Measurements from ENCODE around the gene ANKRD24. TPM values are rescaled to one million over a fixed set of nuclear protein-coding genes. Genes with fewer than 3 reads are reported as not detected.
"Not testable (repeated sequence)": the region's sequence is repeated elsewhere in the genome, so short reads cannot be mapped to it uniquely, and the experiment has no call there.

The ANKRD24 gene
- total RNA-seq, 1 experiment from 2014 or later = 2.4 TPM

DNA sequence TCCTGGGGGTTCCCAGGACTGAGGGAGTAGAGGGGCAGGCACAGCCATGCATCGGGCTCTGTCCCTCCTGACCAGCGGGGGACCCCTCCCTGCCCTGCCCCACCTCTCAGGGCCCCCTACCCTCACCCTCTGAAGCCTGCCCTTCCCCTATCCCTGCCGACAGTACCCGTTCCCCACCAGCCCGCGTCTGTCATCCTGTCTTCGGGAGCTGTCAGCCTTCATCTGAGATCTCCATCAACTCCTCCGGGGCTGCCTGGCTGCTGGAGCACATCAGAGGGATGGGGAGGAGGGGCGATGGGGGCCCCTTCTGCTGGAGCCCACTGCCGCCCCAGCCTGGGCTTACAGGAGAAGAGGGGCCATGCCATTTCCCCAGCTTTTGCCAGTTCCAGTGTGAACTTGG is 90.4 kb downstream of the ANKRD24 start:
- H3K9me3 ChIP-seq (ENCODE audit: control insufficient read depth, low read depth, low read length) = no peaks in the 10 kb centered on the region
- no CpG with 5 or more reads among the region's 10 CpGs for WGBS (ENCODE audit: extremely low coverage, insufficient read length, low lambda C conversion rate)
- no peak overlapping the region for H3K27ac ChIP-seq (ENCODE audit: insufficient read length, low read depth, low read length)
- no peak overlapping the region for H3K23ac ChIP-seq (ENCODE audit: insufficient read length, low read depth, low read length)
- H4K5ac ChIP-seq (ENCODE audit: insufficient read length, low read depth, low read length) = no peak overlapping the region
- H4K8ac ChIP-seq (replicated peaks; ENCODE audit: insufficient read length, low read depth, low read length) = no peak overlapping the region
- H3K4me3 Mint-ChIP-seq = no peak overlapping the region
- no peaks in the 10 kb centered on the region for H4K20me1 ChIP-seq (ENCODE audit: control insufficient read depth, insufficient read depth, insufficient read length)
- H2BK12ac ChIP-seq (ENCODE audit: insufficient read length, low read depth, low read length) = no peak overlapping the region
- H3K27me3 Mint-ChIP-seq (ENCODE audit: low read depth) = peaks cover 11% of the 10 kb centered on the region
- TF ChIP-seq, protein P1, sequence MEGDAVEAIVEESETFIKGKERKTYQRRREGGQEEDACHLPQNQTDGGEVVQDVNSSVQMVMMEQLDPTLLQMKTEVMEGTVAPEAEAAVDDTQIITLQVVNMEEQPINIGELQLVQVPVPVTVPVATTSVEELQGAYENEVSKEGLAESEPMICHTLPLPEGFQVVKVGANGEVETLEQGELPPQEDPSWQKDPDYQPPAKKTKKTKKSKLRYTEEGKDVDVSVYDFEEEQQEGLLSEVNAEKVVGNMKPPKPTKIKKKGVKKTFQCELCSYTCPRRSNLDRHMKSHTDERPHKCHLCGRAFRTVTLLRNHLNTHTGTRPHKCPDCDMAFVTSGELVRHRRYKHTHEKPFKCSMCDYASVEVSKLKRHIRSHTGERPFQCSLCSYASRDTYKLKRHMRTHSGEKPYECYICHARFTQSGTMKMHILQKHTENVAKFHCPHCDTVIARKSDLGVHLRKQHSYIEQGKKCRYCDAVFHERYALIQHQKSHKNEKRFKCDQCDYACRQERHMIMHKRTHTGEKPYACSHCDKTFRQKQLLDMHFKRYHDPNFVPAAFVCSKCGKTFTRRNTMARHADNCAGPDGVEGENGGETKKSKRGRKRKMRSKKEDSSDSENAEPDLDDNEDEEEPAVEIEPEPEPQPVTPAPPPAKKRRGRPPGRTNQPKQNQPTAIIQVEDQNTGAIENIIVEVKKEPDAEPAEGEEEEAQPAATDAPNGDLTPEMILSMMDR (conservative IDR thresholded peaks at IDR 0.05) = no peak
- no peak overlapping the region for H4K91ac ChIP-seq (ENCODE audit: insufficient read length, low read depth, low read length)
- H3K36me3 Mint-ChIP-seq (ENCODE audit: insufficient read depth in 1 of 3, low read depth in 3 of 3) = peaks cover 5 to 23% (median 9%) of the 10 kb centered on the region in 3 experiments; a peak in 6 of 7 replicates
- no peak overlapping the region for H2BK15ac ChIP-seq (ENCODE audit: low read depth, low read length)
- H3K4ac ChIP-seq (ENCODE audit: low read depth, low read length) = no peak overlapping the region
- H3K23me2 ChIP-seq (ENCODE audit: insufficient read length, low read depth, low read length, poor library complexity, severe bottlenecking) = no peaks in the 10 kb centered on the region
- H2AFZ ChIP-seq (ENCODE audit: low read length) = no peak overlapping the region
- H3K9ac ChIP-seq (ENCODE audit: extremely low read depth, insufficient read length, low read length) = no peak overlapping the region
- H3K79me2 ChIP-seq (ENCODE audit: insufficient read depth, low read length) = no peaks in the 10 kb centered on the region
- H3K4me1 ChIP-seq (ENCODE audit: insufficient read depth, low read length) = no peaks in the 10 kb centered on the region
- H3K4me2 ChIP-seq (ENCODE audit: insufficient read depth, insufficient read length, low read length) = no peak overlapping the region
- no peak overlapping the region for H3K14ac ChIP-seq (ENCODE audit: insufficient read depth, low read length)
- H3K27me3 ChIP-seq (ENCODE audit: insufficient read depth, low read length) = no peaks in the 10 kb centered on the region
- DNase-seq = no peak
- peaks cover 3 to 5% of the 10 kb centered on the region in 2 experiments for H3K4me1 Mint-ChIP-seq
- no peak overlapping the region for H2AK5ac ChIP-seq (ENCODE audit: insufficient read length, low read length)
- H2BK20ac ChIP-seq (ENCODE audit: low read depth, low read length, poor library complexity, severe bottlenecking) = no peak overlapping the region
- no peak overlapping the region for H3K18ac ChIP-seq (ENCODE audit: insufficient read length, low read depth, low read length)
- no peak overlapping the region for H2BK120ac ChIP-seq (ENCODE audit: low read depth, low read length, poor library complexity, severe bottlenecking)
- H3K79me1 ChIP-seq (ENCODE audit: insufficient read depth, low read depth, low read length, poor library complexity, severe bottlenecking) = no peaks in the 10 kb centered on the region
- no peak overlapping the region for H3T11ph ChIP-seq (ENCODE audit: low read length)
- no peak overlapping the region for H3K56ac ChIP-seq (ENCODE audit: insufficient read length, low read depth, low read length)
- H3K27ac Mint-ChIP-seq = peak overlapping the region in 1 of 3 experiments; percentile 90; a peak in 1 of 7 replicates
- H3K9me3 Mint-ChIP-seq = no peaks in the 10 kb centered on the region
- H2BK5ac ChIP-seq (ENCODE audit: insufficient read length, low read length) = no peak overlapping the region

DNA sequence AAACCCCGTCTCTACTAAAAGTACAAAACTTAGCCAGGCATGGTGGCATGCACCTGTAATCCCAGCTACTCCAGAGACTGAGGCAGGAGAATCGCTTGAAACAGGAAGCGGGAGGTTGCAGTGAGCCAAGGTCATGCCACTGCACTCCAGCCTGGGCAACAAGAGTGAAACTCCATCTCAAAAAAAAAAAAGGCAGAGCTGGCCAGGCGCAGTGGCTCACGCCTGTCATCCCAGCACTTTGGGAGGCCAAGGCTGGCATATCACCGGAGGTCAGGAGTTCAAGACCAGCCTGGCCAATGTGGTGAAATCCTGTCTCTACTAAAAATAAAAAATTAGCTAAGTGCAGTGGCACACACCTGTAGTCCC is 91.8 kb downstream of the ANKRD24 start:
- peaks cover 5 to 12% of the 10 kb centered on the region in 2 experiments for H3K4me1 Mint-ChIP-seq
- not testable (repeated sequence) for H3K56ac ChIP-seq (ENCODE audit: insufficient read length, low read depth, low read length); H4K8ac ChIP-seq (replicated peaks; ENCODE audit: insufficient read length, low read depth, low read length); H3K14ac ChIP-seq (ENCODE audit: insufficient read depth, low read length); H3K18ac ChIP-seq (ENCODE audit: insufficient read length, low read depth, low read length); H3K23me2 ChIP-seq (ENCODE audit: insufficient read length, low read depth, low read length, poor library complexity, severe bottlenecking); H2BK120ac ChIP-seq (ENCODE audit: low read depth, low read length, poor library complexity, severe bottlenecking); H3K4ac ChIP-seq (ENCODE audit: low read depth, low read length); H3T11ph ChIP-seq (ENCODE audit: low read length); H3K23ac ChIP-seq (ENCODE audit: insufficient read length, low read depth, low read length); H2BK15ac ChIP-seq (ENCODE audit: low read depth, low read length); H3K4me1 ChIP-seq (ENCODE audit: insufficient read depth, low read length); H3K79me2 ChIP-seq (ENCODE audit: insufficient read depth, low read length); H3K27me3 ChIP-seq (ENCODE audit: insufficient read depth, low read length); H2BK20ac ChIP-seq (ENCODE audit: low read depth, low read length, poor library complexity, severe bottlenecking); H2BK12ac ChIP-seq (ENCODE audit: insufficient read length, low read depth, low read length); H4K91ac ChIP-seq (ENCODE audit: insufficient read length, low read depth, low read length); H3K79me1 ChIP-seq (ENCODE audit: insufficient read depth, low read depth, low read length, poor library complexity, severe bottlenecking); H3K9me3 Mint-ChIP-seq; H3K4me2 ChIP-seq (ENCODE audit: insufficient read depth, insufficient read length, low read length); H3K9me3 ChIP-seq (ENCODE audit: control insufficient read depth, low read depth, low read length); H3K9ac ChIP-seq (ENCODE audit: extremely low read depth, insufficient read length, low read length); H4K5ac ChIP-seq (ENCODE audit: insufficient read length, low read depth, low read length); H4K20me1 ChIP-seq (ENCODE audit: control insufficient read depth, insufficient read depth, insufficient read length); H2AK5ac ChIP-seq (ENCODE audit: insufficient read length, low read length); H2BK5ac ChIP-seq (ENCODE audit: insufficient read length, low read length); DNase-seq; H2AFZ ChIP-seq (ENCODE audit: low read length); H3K27ac ChIP-seq (ENCODE audit: insufficient read length, low read depth, low read length); H3K4me3 Mint-ChIP-seq; H3K27ac Mint-ChIP-seq
- H3K36me3 Mint-ChIP-seq (ENCODE audit: insufficient read depth in 1 of 3, low read depth in 3 of 3) = peaks cover 0 to 15% (median 3%) of the 10 kb centered on the region in 3 experiments; a peak in 5 of 7 replicates
- H3K27me3 Mint-ChIP-seq (ENCODE audit: low read depth) = peaks cover 22% of the 10 kb centered on the region
- no CpG with 5 or more reads among the region's 6 CpGs for WGBS (ENCODE audit: extremely low coverage, insufficient read length, low lambda C conversion rate)

Data from H9 (cell line).